Large intestine (tissue), 12 donors: ENCODE measurements around the gene DDX17. TPM values are rescaled to one million over a fixed set of nuclear protein-coding genes. Genes with fewer than 3 reads are reported as not detected.

Source experiments
- DNase-seq, 2 donors: peaks; one replicate each; pipeline versions ENCODE4 v3.0.0 to v3.0.0-alpha.2; 2013
- H3K27ac ChIP-seq: one replicate; pipeline ENCODE4 v1.5.1; 2013; ENCODE audit warnings: low read length
- H3K27me3 ChIP-seq: 2 replicates; pipeline ENCODE4 v1.6.1; 2013; ENCODE audit warnings: low read length; ENCODE audit not compliant: control insufficient read depth, insufficient read depth
- H3K36me3 ChIP-seq: 2 replicates; pipeline ENCODE4 v1.6.1; 2013; ENCODE audit warnings: low read length; ENCODE audit not compliant: control insufficient read depth, insufficient read depth
- H3K4me1 ChIP-seq: one replicate; pipeline ENCODE4 v1.6.1; 2013; ENCODE audit warnings: low read length; ENCODE audit not compliant: control insufficient read depth, insufficient read depth
- H3K4me3 ChIP-seq: one replicate; pipeline ENCODE4 v1.5.1; 2013; ENCODE audit warnings: low read length
- H3K9me3 ChIP-seq: one replicate; pipeline ENCODE4 v1.6.1; 2013; ENCODE audit warnings: mild to moderate bottlenecking, low read depth, low read length, moderate library complexity; ENCODE audit not compliant: control insufficient read depth
- WGBS: methylation state at CpG from one replicate; pipeline ENCODE4 v1.1.5; 2013; ENCODE audit warnings: low lambda C conversion rate; ENCODE audit not compliant: insufficient coverage; 5-methylcytosine and 5-hydroxymethylcytosine counted together
- long read RNA-seq, 11 donors: transcript quantifications; one replicate each; lab custom pipeline, GENCODE V29; 2026
- polyA plus RNA-seq: library from polyadenylated mRNA; unstranded; fragments of 120-200 nt; gene quantifications from one replicate; pipeline ENCODE4 v1.2.1, GENCODE V29; 2013

DDX17 gene
- polyA plus RNA-seq, result 521 TPM
- long read RNA-seq, donor 1, full-length matches to known transcripts, result 22 of 115 reads
- long read RNA-seq, donor 1, partial matches to known transcripts, result 93 of 115 reads
- long read RNA-seq, donor 1, other reads (novel, unspliced or antisense), result 0 of 115 reads
- long read RNA-seq, donor 2, full-length matches to known transcripts, result 51 of 295 reads
- long read RNA-seq, donor 2, partial matches to known transcripts, result 244 of 295 reads
- long read RNA-seq, donor 2, other reads (novel, unspliced or antisense), result 0 of 295 reads
- long read RNA-seq, donor 3, full-length matches to known transcripts, result 69 of 258 reads
- long read RNA-seq, donor 3, partial matches to known transcripts, result 189 of 258 reads
- long read RNA-seq, donor 3, other reads (novel, unspliced or antisense), result 0 of 258 reads
- long read RNA-seq, donor 4, full-length matches to known transcripts, result 9 of 16 reads
- long read RNA-seq, donor 4, partial matches to known transcripts, result 7 of 16 reads
- long read RNA-seq, donor 4, other reads (novel, unspliced or antisense), result 0 of 16 reads
- long read RNA-seq, donor 5, full-length matches to known transcripts, result 29 of 127 reads
- long read RNA-seq, donor 5, partial matches to known transcripts, result 98 of 127 reads
- long read RNA-seq, donor 5, other reads (novel, unspliced or antisense), result 0 of 127 reads
- long read RNA-seq, donor 6, full-length matches to known transcripts, result 42 of 180 reads
- long read RNA-seq, donor 6, partial matches to known transcripts, result 138 of 180 reads
- long read RNA-seq, donor 6, other reads (novel, unspliced or antisense), result 0 of 180 reads
- long read RNA-seq, donor 7, full-length matches to known transcripts, result 28 of 146 reads
- long read RNA-seq, donor 7, partial matches to known transcripts, result 118 of 146 reads
- long read RNA-seq, donor 7, other reads (novel, unspliced or antisense), result 0 of 146 reads
- long read RNA-seq, donor 8, full-length matches to known transcripts, result 62 of 264 reads
- long read RNA-seq, donor 8, partial matches to known transcripts, result 202 of 264 reads
- long read RNA-seq, donor 8, other reads (novel, unspliced or antisense), result 0 of 264 reads
- long read RNA-seq, donor 9, full-length matches to known transcripts, result 35 of 185 reads
- long read RNA-seq, donor 9, partial matches to known transcripts, result 150 of 185 reads
- long read RNA-seq, donor 9, other reads (novel, unspliced or antisense), result 0 of 185 reads
- long read RNA-seq, donor 10, full-length matches to known transcripts, result 35 of 174 reads
- long read RNA-seq, donor 10, partial matches to known transcripts, result 139 of 174 reads
- long read RNA-seq, donor 10, other reads (novel, unspliced or antisense), result 0 of 174 reads
- long read RNA-seq, donor 11, full-length matches to known transcripts, result 30 of 118 reads
- long read RNA-seq, donor 11, partial matches to known transcripts, result 88 of 118 reads
- long read RNA-seq, donor 11, other reads (novel, unspliced or antisense), result 0 of 118 reads

DNA sequence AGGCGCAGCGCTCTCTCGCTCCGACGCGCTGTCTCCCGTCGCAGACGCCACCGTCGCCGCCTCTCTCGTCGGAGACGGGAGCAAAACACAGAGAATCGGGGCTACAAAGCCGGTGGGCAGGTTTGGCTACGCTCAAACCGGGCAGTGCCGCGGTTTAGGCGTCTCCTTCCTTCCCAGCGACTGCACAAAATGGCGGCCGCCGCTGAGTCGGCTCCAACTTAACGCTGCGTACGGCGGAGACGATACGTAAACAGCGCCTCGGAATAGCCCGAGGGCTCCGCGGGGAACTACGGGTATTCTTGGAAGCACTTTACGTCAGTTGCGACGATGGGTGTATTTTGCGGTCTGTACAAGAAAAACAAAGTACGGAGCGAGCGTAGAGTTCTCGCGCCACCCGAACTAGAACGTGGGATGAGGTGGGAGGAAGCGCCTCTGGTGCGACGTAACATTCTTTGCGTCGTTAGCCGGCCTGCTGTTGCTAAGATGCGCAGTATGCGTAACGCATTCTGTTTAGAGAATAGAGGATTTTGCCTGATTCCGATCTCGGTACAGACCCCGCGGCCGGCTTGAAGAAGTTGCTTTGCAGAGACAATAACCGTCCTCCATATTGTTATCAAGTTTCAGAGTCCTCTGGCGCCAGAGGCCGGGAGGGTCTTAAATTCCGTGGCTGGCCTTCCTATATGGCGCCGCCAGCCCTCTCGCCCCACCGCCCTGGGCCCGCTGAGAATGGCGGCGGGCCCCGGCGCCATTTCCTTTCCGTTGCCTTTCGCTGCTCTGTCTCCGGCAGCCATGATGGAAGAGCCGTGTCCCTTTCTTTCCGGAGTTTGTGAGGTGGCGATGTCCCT is at the start of gene DDX17:
Gene DDX17 (minus strand): TSS at position 194 of the 845 bp plus-strand sequence.
- H3K27me3 ChIP-seq, result no peaks in the 10 kb centered on the region
- WGBS, result no CpG with 5 or more reads among the region's 83 CpGs
- H3K4me1 ChIP-seq, result peaks cover 20% of the 10 kb centered on the region
- H3K27ac ChIP-seq, result peak within 1 kb of the TSS; percentile 99
- H3K4me3 ChIP-seq, result peak within 1 kb of the TSS; percentile 89
- H3K9me3 ChIP-seq, result peaks cover 8% of the 10 kb centered on the region
- DNase-seq, result peak; percentile 98 to 99
- peaks cover 19% of the 10 kb centered on the region for H3K36me3 ChIP-seq

DNA sequence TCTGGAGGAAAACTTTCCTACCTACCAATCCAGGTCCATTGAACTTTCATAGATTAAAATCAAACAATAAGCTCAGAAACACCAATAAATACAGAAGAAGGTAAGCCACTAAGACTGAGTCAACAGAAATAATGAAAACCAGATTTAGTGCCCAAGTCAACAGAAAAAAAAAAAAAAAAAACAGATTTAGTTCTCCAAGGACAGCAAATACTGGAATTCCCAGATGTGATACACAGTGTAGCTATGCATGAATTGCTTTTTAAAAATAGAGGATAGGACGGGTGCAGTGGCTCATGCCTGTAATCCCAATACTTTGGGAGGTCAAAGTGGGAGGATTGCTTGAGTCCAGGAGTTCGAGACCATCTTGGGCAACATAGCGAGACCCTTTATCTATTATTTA is 48.2 kb upstream of the DDX17 start:
- no peaks in the 10 kb centered on the region for H3K36me3 ChIP-seq
- no peak for DNase-seq
- no peaks in the 10 kb centered on the region for H3K9me3 ChIP-seq
- no peak overlapping the region for H3K4me3 ChIP-seq
- no peak overlapping the region for H3K27ac ChIP-seq
- H3K4me1 ChIP-seq, result no peaks in the 10 kb centered on the region
- no peaks in the 10 kb centered on the region for H3K27me3 ChIP-seq
- WGBS, result no CpG with 5 or more reads among the region's 3 CpGs

DNA sequence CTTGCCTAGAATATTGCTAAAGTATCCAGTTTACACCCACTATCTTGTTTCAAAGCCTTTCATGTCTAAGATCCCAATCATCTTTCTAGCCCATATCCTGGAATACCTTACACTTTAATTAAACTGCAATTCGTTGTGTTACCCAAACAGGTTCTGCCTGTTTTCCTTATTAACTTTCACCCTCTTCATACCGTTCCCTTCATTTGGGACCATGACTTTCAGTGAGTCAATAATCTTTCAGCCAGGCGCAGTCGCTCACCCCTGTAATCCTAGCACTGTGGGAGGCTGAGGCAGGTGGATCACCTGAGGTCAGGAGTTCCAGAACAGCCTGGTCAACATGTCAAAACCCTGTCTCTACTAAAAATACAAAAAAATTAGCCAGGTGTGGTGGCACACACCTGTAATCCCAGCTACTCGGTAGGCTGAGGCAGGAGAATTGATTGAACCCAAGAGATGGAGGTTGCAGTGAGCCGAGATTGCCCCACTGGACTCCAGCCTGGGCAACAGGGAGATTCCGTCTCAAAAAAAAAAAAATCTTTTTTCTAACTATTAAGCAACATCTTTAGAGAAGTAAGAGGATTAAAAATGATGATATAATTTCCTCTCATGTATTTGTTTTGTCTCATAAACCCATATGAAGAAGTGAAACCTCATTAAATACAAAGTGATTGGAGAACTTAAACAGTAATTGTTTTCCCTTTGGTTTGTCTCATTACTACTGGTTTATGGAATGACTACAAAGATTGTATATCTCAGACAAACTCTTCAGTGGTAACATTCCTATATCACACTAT is 43.2 kb upstream of the DDX17 start:
- no peak for DNase-seq
- no peaks in the 10 kb centered on the region for H3K27me3 ChIP-seq
- H3K4me3 ChIP-seq, result no peak overlapping the region
- 64% methylated on average over 4 of the region's 7 CpGs for WGBS
- H3K27ac ChIP-seq, result no peak overlapping the region
- H3K4me1 ChIP-seq, result no peaks in the 10 kb centered on the region
- no peaks in the 10 kb centered on the region for H3K36me3 ChIP-seq
- no peaks in the 10 kb centered on the region for H3K9me3 ChIP-seq

DNA sequence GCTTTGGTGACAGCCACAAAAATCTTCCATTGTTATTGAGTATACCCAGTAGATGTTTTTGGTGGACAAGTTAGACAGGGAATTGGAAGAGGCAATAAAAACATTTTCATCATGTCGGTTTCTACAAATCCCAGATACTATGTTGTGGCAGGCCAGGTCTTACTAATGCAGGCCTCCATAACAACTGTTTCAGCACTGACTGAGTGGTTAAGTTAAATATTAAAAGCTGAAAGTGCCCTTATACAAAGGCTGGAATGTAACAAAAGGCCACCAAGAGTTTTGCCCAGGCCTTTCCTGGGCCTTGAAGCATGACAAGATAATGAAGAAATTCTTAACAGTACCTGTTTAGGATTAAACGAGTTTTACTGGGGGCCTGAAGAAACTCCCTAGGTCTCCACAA is 34.6 kb upstream of the DDX17 start:
- DNase-seq, result peak in 1 of 2 donors; percentile 11
- WGBS, result no CpG with 5 or more reads among the region's 2 CpGs
- Histone ChIP-seq H3K27me3 (no peaks in the 10 kb centered on the region), H3K36me3 (no peaks in the 10 kb centered on the region), H3K4me1 (peaks cover 13% of the 10 kb centered on the region), H3K9me3 (no peaks in the 10 kb centered on the region), H3K4me3 (no peak overlapping the region), H3K27ac (peak overlapping the region; percentile 18)

DNA sequence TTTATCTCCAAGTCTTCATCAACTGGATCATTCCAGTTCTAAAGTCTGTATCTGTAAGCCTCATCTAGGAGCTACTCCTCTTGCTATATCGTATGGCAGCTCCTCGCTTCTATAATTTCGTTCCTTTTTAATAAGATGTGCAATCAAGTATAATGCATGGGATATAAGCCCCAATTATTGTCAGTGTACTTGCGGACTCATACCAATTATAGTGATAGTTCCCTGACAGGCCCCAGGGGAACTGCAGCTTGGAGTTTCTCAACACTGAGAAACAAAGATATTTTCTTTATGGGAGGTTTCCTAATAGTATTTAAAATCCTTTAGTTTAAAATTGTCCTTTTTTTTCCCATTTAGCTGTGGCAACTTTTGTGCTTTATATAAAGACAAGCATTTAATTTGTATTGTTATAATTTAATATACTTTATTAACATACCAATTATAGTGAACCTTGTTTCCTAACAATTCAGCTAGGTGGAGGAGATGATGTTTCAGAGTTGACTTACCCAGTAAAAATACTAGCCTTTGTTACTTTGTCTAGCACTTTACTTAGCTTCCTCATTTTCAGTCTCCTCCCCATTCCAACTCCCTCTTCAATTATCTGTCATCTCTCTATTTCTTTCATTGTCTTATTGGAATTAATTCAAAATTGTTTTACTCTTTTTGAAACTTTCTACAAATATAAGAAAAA is 25.3 kb upstream of the DDX17 start:
- no CpG with 5 or more reads among the region's 4 CpGs for WGBS
- Histone ChIP-seq H3K4me1 (no peaks in the 10 kb centered on the region), H3K4me3 (no peak overlapping the region), H3K9me3 (no peaks in the 10 kb centered on the region), H3K36me3 (no peaks in the 10 kb centered on the region), H3K27me3 (no peaks in the 10 kb centered on the region), H3K27ac (no peak overlapping the region)
- DNase-seq, result no peak

DNA sequence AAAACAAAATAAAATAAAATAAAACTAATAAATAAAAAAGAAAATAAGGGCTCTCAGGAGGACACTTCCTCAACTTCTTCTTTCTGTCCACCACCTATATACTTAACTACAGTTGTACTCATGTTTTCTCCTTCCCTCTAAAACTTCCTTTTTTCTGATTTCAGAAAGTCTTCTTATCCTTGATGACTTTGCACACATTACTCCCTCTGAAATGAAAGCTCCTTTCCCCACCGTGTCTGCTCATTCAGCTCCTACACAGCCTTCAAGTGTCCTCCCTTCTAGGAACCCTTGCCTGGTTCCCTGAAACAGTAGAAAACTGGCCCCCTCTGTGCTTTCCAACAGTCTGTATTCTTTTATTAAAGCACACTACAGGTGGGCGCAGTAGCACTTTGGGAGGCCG is 18.3 kb upstream of the DDX17 start:
- H3K4me3 ChIP-seq, result no peak overlapping the region
- no peak for DNase-seq
- H3K4me1 ChIP-seq, result no peaks in the 10 kb centered on the region
- no CpG with 5 or more reads among the region's 3 CpGs for WGBS
- no peaks in the 10 kb centered on the region for H3K36me3 ChIP-seq
- H3K27ac ChIP-seq, result no peak overlapping the region
- no peaks in the 10 kb centered on the region for H3K9me3 ChIP-seq
- H3K27me3 ChIP-seq, result no peaks in the 10 kb centered on the region

DNA sequence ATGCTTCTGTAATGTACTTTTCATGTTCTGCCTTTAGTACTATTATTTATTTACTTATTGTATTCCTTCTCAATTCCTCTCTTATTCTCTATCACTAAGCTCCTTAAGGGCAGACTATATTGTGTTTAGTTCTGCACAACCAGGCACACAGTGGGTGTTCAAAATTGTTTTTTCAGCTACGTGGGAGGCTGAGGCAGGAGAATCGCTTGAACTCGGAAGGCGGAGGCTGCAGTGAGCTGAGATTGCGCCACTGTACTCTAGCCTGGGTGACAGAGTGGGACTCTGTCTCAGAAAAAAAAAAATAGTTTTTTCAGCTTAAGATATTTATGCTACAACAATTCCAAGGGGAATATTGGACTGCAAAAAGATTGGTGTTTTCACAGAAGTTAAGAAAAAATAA is 17.4 kb upstream of the DDX17 start:
- WGBS, result no CpG with 5 or more reads among the region's 5 CpGs

DNA sequence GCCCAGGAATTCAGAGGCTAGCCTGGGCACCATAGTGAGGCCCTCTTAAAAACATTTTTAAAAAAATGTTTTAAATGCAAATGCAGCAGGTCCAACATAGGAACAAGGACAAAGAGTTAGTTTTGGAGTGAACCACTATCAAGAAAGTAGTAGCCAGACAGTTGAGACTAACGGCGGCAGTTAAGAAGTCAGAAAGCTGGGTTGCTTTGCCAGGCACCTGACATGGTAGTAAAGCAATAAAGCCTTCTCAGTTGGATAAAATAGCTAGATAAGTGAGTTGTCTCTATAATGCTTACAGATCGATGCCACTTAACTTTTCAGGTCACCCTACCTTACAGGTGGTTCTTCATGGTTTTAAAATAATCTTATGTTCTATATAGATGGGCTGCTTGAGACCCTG is 16.9 kb upstream of the DDX17 start:
- Histone ChIP-seq H3K4me3 (no peak overlapping the region), H3K4me1 (no peaks in the 10 kb centered on the region), H3K27me3 (no peaks in the 10 kb centered on the region), H3K9me3 (no peaks in the 10 kb centered on the region), H3K27ac (no peak overlapping the region), H3K36me3 (no peaks in the 10 kb centered on the region)
- no CpG with 5 or more reads among the region's 3 CpGs for WGBS
- peak; percentile 19 to 65 for DNase-seq

More for the DNA sequence above, 17.4 kb upstream of the DDX17 start:
- DNase-seq, result no peak
- Histone ChIP-seq H3K4me1 (no peaks in the 10 kb centered on the region), H3K27ac (no peak overlapping the region), H3K36me3 (no peaks in the 10 kb centered on the region), H3K27me3 (no peaks in the 10 kb centered on the region), H3K4me3 (no peak overlapping the region), H3K9me3 (no peaks in the 10 kb centered on the region)
